RWPE2 (cell line): ENCODE measurements around the gene FARS2.
A peak's percentile ranks its signal among the peaks of the same experiment; 100 is the strongest.

Experiments used
- ATAC-seq: fragments of 200-7000 bp; cut with Tn5 transposase; 3 replicates; pipeline ENCODE4 v1.9.1; 2021; ENCODE audit warnings: low read depth
- DNase-seq: peaks from one replicate; pipeline ENCODE4 v3.0.0-alpha.2; 2020; ENCODE audit warnings: low spot score
- H3K27ac ChIP-seq: fragments of 450-650 bp; 2 replicates; pipeline ENCODE4 v1.5.1; 2017; ENCODE audit warnings: mild to moderate bottlenecking; ENCODE audit not compliant: poor library complexity, severe bottlenecking
- H3K27me3 ChIP-seq: fragments of 250-450 bp; sonication (Bioruptor Pico); 2 replicates; pipeline ENCODE4 v1.5.1; 2021; ENCODE audit warnings: mild to moderate bottlenecking, moderate library complexity; ENCODE audit not compliant: insufficient read depth, poor library complexity, severe bottlenecking
- H3K36me3 ChIP-seq: fragments of 250-450 bp; sonication (Bioruptor Pico); 2 replicates; pipeline ENCODE4 v1.5.1; 2020; ENCODE audit warnings: low read depth, mild to moderate bottlenecking, moderate library complexity
- H3K4me1 ChIP-seq: fragments of 250-450 bp; sonication (Bioruptor Pico); 2 replicates; pipeline ENCODE4 v1.5.1; 2021; ENCODE audit warnings: mild to moderate bottlenecking, moderate library complexity; ENCODE audit not compliant: insufficient read depth, poor library complexity, severe bottlenecking
- H3K4me3 ChIP-seq: fragments of 250-450 bp; sonication (Bioruptor Pico); 2 replicates; pipeline ENCODE4 v1.5.1; 2021; ENCODE audit warnings: mild to moderate bottlenecking, moderate library complexity; ENCODE audit not compliant: severe bottlenecking
- H3K9me3 ChIP-seq: fragments of 250-450 bp; sonication (Bioruptor Pico); 2 replicates; pipeline ENCODE4 v1.5.1; 2021; ENCODE audit warnings: mild to moderate bottlenecking, moderate library complexity; ENCODE audit not compliant: severe bottlenecking
- TF ChIP-seq, protein P1 (sequence below): fragments of 450-650 bp; IDR thresholded peaks from one replicate; pipeline ENCODE4 v1.5.1; 2017; ENCODE audit warnings: mild to moderate bottlenecking, moderate library complexity; ENCODE audit not compliant: poor library complexity, severe bottlenecking

The FARS2 gene

GRCh38 chr6:5466281-5467136 is 205.2 kb downstream of the FARS2 start:
- DNase-seq (no peak), ATAC-seq (no peak)
- Histone ChIP-seq H3K9me3 (no peaks in the 10 kb centered on the region), H3K27me3 (no peaks in the 10 kb centered on the region), H3K4me3 (no peak overlapping the region), H3K36me3 (no peaks in the 10 kb centered on the region), H3K4me1 (no peaks in the 10 kb centered on the region), H3K27ac (no peak overlapping the region)
- TF ChIP-seq, protein P1, sequence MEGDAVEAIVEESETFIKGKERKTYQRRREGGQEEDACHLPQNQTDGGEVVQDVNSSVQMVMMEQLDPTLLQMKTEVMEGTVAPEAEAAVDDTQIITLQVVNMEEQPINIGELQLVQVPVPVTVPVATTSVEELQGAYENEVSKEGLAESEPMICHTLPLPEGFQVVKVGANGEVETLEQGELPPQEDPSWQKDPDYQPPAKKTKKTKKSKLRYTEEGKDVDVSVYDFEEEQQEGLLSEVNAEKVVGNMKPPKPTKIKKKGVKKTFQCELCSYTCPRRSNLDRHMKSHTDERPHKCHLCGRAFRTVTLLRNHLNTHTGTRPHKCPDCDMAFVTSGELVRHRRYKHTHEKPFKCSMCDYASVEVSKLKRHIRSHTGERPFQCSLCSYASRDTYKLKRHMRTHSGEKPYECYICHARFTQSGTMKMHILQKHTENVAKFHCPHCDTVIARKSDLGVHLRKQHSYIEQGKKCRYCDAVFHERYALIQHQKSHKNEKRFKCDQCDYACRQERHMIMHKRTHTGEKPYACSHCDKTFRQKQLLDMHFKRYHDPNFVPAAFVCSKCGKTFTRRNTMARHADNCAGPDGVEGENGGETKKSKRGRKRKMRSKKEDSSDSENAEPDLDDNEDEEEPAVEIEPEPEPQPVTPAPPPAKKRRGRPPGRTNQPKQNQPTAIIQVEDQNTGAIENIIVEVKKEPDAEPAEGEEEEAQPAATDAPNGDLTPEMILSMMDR, result no peak

- no peak for ATAC-seq
- no peak for DNase-seq
- Histone ChIP-seq H3K36me3 (no peaks in the 10 kb centered on the region), H3K27me3 (no peaks in the 10 kb centered on the region), H3K27ac (no peak overlapping the region), H3K9me3 (no peaks in the 10 kb centered on the region), H3K4me1 (no peaks in the 10 kb centered on the region), H3K4me3 (no peak overlapping the region)
- TF ChIP-seq, protein P1, result no peak
Observed at GRCh38 chr6:5468586-5468985, 207.3 kb downstream of the FARS2 start.

GRCh38 chr6:5469101-5469846 is 208.0 kb downstream of the FARS2 start:
- no peaks in the 10 kb centered on the region for H3K27me3 ChIP-seq
- TF ChIP-seq, protein P1, result no peak
- no peaks in the 10 kb centered on the region for H3K36me3 ChIP-seq
- ATAC-seq (no peak), DNase-seq (no peak)
- no peak overlapping the region for H3K27ac ChIP-seq
- no peak overlapping the region for H3K4me3 ChIP-seq
- H3K9me3 ChIP-seq, result no peaks in the 10 kb centered on the region
- no peaks in the 10 kb centered on the region for H3K4me1 ChIP-seq

DNA sequence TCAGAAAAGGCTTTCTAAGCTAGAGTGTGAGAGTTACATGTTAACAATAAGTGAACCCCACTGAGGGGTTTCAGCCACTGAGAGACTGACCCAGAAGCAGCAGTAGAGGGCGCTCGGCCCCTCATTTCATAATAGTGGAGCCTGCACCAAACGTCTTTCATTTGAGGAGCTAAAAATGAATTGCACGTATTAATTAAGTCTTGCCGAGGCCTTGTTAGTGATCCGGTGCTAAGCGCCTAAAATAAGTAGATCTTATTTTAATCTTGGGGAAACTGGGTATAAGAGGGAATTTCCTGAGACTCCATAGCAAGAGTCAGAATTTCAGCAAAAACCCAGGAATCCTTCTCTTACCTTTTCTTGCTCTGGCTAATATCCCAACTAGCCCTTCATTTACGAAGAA is 209.7 kb downstream of the FARS2 start:
- Histone ChIP-seq H3K4me1 (no peaks in the 10 kb centered on the region), H3K9me3 (no peaks in the 10 kb centered on the region), H3K36me3 (no peaks in the 10 kb centered on the region), H3K4me3 (no peak overlapping the region), H3K27ac (no peak overlapping the region), H3K27me3 (no peaks in the 10 kb centered on the region)
- peak; percentile 75; the same call in 2 of the 3 replicates for ATAC-seq
- TF ChIP-seq, protein P1, result peak; percentile 81
- no peak for DNase-seq
